DMS153 treated with DMSO at 0.1 percent for 48 hours (cell line): Measurements from ENCODE around the gene SARDH.

Experiments used
- DNase-seq: peaks from one replicate; lab custom pipeline; 2025; ENCODE audit not compliant: unreplicated experiment; lab: John Stamatoyannopoulos, UW

Gene SARDH

DNA sequence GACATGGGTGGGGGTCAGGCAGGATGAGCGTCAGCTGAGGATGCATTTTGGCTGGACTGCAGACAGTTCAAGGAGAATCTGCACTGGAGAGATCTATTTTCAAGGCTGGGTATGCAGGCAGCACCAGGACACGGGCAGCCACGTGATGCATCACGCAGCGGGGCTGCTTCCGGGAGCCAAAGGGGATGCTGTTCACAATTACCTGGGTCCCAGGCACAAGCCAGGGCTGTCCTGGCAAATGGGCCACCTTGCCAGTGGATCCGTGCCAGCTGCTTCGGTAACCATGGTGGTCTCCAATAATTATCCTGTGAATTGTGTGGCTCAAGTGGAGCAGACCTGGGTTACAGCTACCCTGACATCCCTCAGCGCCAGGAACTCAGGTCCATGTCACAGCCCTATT is 84.5 kb downstream of the SARDH start:
- no peak for DNase-seq

DNA sequence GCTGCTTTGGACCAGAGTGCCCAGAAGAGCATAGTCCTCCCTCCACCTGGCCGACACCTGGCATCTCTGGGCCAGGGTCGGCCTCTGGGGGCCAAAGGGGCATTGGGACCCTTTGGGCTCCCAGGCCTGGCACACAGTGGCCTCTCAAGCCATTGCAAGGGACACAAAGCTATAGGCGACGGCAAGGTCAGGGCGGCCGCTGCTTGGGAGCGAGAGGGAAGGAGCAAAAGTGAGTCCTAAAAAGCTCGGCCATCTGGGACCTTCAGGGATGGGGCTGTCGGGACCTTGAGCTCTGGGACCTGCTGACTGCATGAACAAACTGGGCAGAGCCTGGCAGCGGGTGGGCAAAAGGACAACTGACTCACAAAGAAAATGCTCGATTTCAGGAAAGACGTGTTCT is 88.1 kb downstream of the SARDH start:
- DNase-seq, result no peak

GRCh38 chr9:133649194-133649593 is 89.0 kb downstream of the SARDH start:
- DNase-seq, result no peak

GRCh38 chr9:133647765-133648469 is 90.2 kb downstream of the SARDH start:
- DNase-seq, result no peak

DNA sequence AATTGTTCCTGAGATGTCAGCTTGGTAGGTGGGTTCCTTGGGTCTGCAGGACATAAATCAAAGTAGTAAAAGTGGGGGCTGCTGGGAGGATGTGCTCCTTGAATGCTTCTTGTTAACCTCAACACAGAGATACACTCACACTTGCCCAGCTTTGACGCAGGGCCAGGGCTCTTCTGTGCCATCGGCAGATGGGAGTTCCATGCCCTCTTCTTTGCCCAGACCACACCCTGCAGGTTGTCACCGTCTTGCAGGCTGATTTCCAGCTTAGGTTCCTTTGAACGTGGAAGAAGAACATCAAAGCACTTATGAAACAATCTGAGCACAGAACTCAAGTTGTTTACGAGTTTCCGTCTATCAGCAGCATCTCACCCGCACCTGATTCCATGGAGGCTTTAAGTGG is 91.0 kb downstream of the SARDH start:
- DNase-seq, result no peak

GRCh38 chr9:133645021-133645765 is 93.0 kb downstream of the SARDH start:
- no peak for DNase-seq

DNA sequence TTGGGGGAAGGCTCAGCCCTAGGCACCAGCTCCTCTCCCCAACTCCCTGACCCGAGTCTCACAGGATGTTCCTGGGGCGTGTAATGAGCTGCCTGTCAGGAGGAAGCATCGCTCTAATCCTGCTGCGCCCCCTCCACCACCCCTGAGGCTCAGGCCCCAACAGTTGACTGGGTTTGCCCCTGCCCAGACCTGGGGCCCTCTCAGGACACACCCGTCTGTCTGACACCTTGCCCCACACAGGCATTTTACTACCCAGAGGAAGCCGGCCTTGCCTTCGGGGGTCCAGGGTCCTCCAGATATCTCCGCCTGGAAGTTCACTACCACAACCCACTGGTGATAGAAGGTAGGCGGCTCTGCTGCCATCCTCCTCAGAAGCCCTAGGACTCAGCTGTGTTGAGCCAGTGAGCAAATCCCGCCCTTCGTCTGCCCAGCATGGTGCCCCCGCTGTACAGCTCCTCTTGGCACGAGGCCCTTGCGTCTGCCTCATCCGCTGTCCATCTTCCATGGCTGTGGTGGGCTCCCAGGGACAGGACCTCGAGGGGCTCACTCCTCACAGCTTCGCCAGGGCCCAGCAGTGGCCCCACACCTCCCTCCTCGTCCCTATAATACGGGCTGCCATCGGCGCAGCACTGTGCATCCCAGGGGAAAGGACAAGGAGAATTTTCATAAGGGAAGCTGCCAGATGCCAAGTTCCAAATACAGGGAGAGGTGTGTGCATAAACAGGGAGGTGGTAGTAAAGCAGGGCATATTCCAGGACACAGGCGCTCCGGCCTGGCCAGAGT is 94.0 kb downstream of the SARDH start:
- DNase-seq, result no peak

- no peak for DNase-seq
These were observed 94.8 kb downstream of the SARDH start for GRCh38 chr9:133643362-133643755.

GRCh38 chr9:133642708-133643361 is 95.3 kb downstream of the SARDH start:
- no peak for DNase-seq

- DNase-seq, result no peak
These were observed 96.1 kb downstream of the SARDH start for GRCh38 chr9:133641861-133642595.

- DNase-seq, result no peak
These were observed 96.8 kb downstream of the SARDH start for GRCh38 chr9:133641396-133641655.

DNA sequence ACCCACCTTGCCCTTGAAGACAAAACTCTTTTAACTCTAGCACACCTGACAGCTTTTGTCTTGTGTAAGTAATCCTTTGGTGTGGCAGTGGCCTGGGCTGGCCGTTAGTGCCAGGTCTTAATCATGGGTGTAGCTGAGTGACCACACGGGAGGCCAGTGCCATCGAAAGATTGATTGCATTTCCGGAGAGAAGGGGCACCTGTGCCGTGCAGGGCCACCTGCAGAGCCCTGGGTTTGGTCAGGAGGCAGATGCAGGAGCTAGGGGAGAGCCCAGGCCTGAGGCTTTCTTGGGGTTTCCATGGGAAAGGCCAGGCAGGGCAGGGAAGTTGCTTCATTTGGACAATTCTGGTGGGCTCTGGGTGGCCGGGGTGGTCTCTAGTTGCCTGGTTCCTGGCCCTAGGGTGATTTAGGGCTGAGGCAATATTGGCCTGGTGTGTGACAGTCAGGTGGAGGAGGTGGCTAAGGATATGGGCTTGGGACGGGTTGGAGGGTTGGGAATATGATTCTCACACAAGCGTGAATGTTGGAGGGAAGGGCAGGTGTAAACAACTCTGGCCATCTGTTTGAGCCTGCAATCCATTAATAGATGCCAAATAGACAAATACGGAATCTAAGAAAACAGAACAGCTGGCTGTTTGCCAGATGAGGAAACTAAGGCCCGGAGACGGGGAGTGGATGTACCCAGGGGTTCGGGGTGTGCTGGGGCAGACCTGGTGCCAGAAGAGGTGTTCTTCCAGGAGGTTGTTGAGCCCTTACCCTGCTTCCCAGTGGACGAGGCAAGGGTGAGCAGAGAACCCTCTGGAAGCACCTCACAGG is 97.4 kb downstream of the SARDH start:
- no peak for DNase-seq

DNA sequence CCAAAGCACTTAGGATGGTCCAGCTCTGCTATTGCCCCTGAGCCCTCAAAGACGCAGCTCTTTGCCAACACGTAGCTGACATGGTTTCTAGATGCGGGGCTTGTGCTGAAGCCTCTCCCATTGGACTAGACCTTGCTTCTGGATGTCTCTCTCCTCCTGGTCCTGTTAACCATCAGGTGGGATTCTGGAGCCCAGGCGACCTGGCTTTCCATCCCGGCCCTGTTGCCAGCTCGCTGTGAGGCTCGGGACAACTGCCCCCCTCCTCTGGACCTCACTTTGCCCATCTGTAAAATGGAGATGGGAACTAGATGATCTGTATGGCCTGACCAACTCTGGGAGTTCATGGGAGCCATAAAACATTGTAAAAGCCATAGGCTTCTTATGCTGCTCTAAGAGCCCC is 98.0 kb downstream of the SARDH start:
- DNase-seq, result no peak

GRCh38 chr9:133639613-133640012 is 98.5 kb downstream of the SARDH start:
- DNase-seq, result no peak

GRCh38 chr9:133638711-133639110 is 99.4 kb downstream of the SARDH start:
- no peak for DNase-seq

DNA sequence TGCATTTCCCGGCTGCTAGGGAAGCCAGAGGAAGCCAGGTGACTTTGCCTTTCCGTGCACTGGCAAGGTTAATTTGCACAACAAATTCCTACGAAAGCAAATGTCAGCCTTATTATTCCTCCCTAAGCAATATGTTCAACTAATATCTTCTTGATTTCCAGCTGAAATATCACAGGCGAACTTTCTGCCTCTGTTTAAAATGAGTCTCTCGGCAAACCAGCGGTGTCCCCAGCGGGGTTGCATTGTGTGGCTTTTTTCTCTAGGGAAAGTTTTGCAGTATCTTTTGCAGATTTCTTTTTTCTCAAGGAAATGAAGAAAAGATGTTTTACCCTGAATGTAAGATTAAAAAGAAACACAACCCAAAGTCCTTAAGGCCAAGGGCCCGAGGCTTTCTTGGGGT is 100.1 kb downstream of the SARDH start:
- DNase-seq, result no peak

DNA sequence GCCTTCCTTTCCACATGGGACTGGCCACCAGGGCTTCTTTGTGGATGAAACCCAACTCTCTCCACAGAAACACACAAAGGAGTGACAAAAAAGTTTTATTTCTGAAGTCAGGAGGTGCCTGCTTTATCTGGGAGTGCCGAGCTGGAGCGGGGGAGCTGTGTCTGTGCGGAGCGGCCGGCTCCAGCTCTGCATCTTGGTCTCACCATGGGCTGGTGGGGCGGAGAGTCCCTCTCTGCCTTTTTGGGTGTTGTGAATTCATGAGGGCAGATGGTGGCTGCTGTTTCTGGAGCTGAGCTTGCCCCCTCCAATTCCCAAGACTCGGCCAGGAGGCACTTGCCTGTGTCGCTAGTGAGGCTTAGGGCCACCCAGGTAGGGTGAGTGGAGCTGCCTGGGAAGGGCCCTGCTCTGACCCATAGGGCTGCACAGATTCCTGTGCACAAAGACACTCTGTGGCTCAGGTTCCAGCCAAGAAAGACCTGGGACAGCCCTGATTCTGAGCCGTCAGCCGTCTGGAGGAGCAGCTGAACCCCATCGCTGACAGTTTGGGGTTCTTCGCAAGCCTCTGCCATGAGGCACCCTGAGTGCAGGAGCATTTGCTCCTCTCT is 100.6 kb downstream of the SARDH start:
- no peak for DNase-seq

GRCh38 chr9:133636902-133637301 is 101.2 kb downstream of the SARDH start:
- DNase-seq, result no peak
